Measurements from ENCODE around the gene LMX1A.

GRCh38 chr1:165162671-165163241 lies 193.8 kb downstream of the LMX1A start:
- TF ChIP-seq CTCF (IDR thresholded peaks at IDR 0.05) (no peak), POLR2A (IDR thresholded peaks at IDR 0.05) (no peak)

Measured in Peyer's patch (tissue), 4 donors.